Upper lobe of right lung (tissue), 1 donor: ENCODE results near the gene ARHGEF6. TPM values are rescaled to one million over a fixed set of nuclear protein-coding genes. Genes with fewer than 3 reads are reported as not detected.

ENCODE experiments used
- ATAC-seq: fragments of 200-7000 bp; cut with Tn5 transposase; one replicate; pipeline ENCODE4 v1.9.1; 2020; ENCODE audit warnings: mild to moderate bottlenecking, moderate library complexity
- DNase-seq: peaks from one replicate; pipeline ENCODE4 v3.0.0-alpha.2; 2020
- H3K27ac ChIP-seq: fragments of 200-600 bp; one replicate; pipeline ENCODE4 v1.8.0; 2022
- H3K27me3 ChIP-seq: fragments of 200-600 bp; one replicate; pipeline ENCODE4 v1.8.0; 2022; ENCODE audit warnings: mild to moderate bottlenecking
- H3K36me3 ChIP-seq: fragments of 200-600 bp; one replicate; pipeline ENCODE4 v1.8.0; 2022
- H3K4me1 ChIP-seq: fragments of 200-600 bp; one replicate; pipeline ENCODE4 v1.8.0; 2022
- H3K4me3 ChIP-seq: fragments of 200-600 bp; one replicate; pipeline ENCODE4 v1.8.0; 2022; ENCODE audit warnings: mild to moderate bottlenecking
- H3K9me3 ChIP-seq: fragments of 200-600 bp; one replicate; pipeline ENCODE4 v1.8.0; 2022
- intact Hi-C: fragments of 100-400 bp; cut with DNase I; formaldehyde crosslinking; loops from one replicate; pipeline ENCODE4 v1.11.0; 2022
- total RNA-seq: library from RNA; stranded (reverse); fragmentation: NEBNext Ultra II Directional; extraction: Animal tissue kit (Norgen Biotek cat#: 25700); gene quantifications from one replicate; pipeline ENCODE4 v1.2.1, GENCODE V29; 2021
- TF ChIP-seq, protein P1 (sequence below): fragments of 200-600 bp; IDR thresholded peaks from one replicate; pipeline ENCODE4 v1.8.0; 2022; ENCODE audit warnings: antibody characterized with exemption
- donor health status: DM: no; HTN: yes; CAD: no; lungs with severe emphysema.

Gene ARHGEF6
- total RNA-seq, 1 donor from 2014 or later, result 42.8 TPM

DNA sequence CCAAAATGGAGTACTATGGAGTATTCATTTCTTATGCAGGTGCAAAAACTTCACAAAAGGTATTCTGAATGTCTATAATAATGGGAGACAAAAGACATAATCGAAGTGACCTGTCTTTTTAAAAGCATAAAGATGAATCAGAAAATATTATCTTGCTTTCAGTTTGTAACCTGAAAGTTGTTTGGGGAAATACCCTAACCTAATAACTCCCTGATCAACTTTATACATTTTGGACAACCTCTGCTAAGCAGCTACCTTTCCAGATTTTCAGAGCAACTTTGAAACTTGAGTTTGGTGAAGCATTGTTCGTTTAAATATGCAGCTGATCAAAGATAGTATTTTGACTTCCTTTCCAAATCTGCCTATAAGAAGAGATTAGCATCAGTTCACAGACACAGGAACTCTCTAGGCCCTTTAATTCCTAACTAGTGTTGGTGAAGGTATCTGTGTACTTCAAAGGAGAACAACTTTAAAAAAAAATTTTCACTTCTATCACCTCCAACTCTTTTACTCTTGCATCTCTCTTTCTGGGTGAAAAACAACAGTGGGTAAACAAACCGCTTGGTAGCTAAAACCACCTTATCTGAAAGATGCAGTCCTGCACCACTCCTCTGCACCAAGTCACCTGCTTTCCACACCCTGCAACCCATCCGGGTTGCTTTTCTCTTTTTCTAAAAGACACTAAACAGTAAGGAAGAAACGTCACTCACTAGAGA is 106.3 kb downstream of the ARHGEF6 start:
- no peak for ATAC-seq
- Histone ChIP-seq H3K27ac (no peak overlapping the region), H3K4me1 (no peaks in the 10 kb centered on the region), H3K36me3 (peaks cover 22% of the 10 kb centered on the region), H3K4me3 (no peak overlapping the region), H3K27me3 (no peaks in the 10 kb centered on the region), H3K9me3 (no peaks in the 10 kb centered on the region)
- no peak for DNase-seq
- TF ChIP-seq, protein P1, sequence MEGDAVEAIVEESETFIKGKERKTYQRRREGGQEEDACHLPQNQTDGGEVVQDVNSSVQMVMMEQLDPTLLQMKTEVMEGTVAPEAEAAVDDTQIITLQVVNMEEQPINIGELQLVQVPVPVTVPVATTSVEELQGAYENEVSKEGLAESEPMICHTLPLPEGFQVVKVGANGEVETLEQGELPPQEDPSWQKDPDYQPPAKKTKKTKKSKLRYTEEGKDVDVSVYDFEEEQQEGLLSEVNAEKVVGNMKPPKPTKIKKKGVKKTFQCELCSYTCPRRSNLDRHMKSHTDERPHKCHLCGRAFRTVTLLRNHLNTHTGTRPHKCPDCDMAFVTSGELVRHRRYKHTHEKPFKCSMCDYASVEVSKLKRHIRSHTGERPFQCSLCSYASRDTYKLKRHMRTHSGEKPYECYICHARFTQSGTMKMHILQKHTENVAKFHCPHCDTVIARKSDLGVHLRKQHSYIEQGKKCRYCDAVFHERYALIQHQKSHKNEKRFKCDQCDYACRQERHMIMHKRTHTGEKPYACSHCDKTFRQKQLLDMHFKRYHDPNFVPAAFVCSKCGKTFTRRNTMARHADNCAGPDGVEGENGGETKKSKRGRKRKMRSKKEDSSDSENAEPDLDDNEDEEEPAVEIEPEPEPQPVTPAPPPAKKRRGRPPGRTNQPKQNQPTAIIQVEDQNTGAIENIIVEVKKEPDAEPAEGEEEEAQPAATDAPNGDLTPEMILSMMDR, result no peak
- intact Hi-C loops, result no loop called here

- Histone ChIP-seq H3K36me3 (peaks cover 21% of the 10 kb centered on the region), H3K9me3 (no peaks in the 10 kb centered on the region), H3K4me3 (no peak overlapping the region), H3K27me3 (no peaks in the 10 kb centered on the region), H3K27ac (no peak overlapping the region), H3K4me1 (no peaks in the 10 kb centered on the region)
- DNase-seq (no peak), ATAC-seq (no peak)
- intact Hi-C loops, result no loop called here
- TF ChIP-seq, protein P1, result no peak
These were observed 109.6 kb downstream of the ARHGEF6 start for GRCh38 chrX:136671006-136671610.

DNA sequence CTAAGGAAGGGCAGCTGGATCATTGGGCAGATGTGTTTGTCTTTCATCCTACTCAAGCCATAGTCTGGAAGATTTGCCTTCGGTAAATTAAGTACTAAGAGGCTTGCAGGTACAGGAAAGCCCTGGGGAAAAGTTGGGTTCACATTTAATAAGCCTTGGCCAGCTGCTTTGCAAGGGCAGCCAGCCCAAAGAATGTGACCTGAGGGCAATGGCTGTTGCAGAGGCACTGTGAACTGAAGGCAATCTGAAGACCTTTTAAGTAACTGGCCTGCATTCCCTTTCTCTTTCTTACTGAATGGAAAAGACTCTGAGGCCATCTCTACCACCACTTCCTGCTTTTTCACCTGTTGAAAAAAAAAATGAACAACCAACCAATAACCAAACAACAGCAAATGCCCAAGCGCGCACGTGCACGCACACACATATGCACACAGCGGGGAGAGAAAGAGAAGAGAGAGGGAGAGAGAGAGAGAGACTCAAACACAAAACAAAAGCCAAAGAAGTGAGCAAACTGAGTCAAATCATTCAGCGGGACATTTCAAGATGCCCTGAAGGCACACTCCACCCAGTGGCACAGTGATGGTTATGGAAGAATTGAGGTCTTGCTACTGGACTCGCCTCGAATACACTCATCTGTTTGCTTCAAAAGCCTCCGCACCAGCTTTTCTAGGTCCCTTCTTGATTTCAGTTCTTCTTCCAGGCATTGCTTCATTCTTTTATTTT is 113.1 kb downstream of the ARHGEF6 start:
- intact Hi-C loops, result no loop called here

DNA sequence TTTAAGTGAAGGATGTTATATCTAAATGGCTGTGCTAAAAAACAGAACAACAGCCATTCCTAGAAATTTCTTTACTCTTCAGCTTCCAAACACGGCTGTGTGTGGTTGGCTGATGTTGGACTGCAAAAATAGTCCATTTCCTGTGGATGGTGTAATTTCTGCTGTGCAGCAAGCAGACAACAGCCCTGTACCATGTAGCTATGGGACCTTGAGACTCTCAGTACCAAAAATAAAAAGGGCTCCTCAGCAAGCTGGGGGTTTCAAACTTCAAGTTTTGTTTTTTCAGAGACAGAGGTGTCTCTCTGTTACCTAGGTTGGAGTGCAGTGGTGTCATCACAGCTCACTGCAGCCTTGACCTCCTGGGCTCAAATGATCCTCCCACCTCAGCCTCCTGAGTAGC is 114.6 kb downstream of the ARHGEF6 start:
- ATAC-seq (no peak), DNase-seq (no peak)
- intact Hi-C loops, result no loop called here
- Histone ChIP-seq H3K4me1 (no peaks in the 10 kb centered on the region), H3K36me3 (peaks cover 17% of the 10 kb centered on the region), H3K27ac (no peak overlapping the region), H3K27me3 (no peaks in the 10 kb centered on the region), H3K9me3 (no peaks in the 10 kb centered on the region), H3K4me3 (no peak overlapping the region)
- TF ChIP-seq, protein P1, result no peak

More for the DNA sequence above, 113.1 kb downstream of the ARHGEF6 start:
- H3K27me3 ChIP-seq, result no peaks in the 10 kb centered on the region
- TF ChIP-seq, protein P1, result no peak
- H3K27ac ChIP-seq, result no peak overlapping the region
- no peaks in the 10 kb centered on the region for H3K9me3 ChIP-seq
- no peak overlapping the region for H3K4me3 ChIP-seq
- peaks cover 17% of the 10 kb centered on the region for H3K36me3 ChIP-seq
- no peak for ATAC-seq
- no peak for DNase-seq
- H3K4me1 ChIP-seq, result no peaks in the 10 kb centered on the region

DNA sequence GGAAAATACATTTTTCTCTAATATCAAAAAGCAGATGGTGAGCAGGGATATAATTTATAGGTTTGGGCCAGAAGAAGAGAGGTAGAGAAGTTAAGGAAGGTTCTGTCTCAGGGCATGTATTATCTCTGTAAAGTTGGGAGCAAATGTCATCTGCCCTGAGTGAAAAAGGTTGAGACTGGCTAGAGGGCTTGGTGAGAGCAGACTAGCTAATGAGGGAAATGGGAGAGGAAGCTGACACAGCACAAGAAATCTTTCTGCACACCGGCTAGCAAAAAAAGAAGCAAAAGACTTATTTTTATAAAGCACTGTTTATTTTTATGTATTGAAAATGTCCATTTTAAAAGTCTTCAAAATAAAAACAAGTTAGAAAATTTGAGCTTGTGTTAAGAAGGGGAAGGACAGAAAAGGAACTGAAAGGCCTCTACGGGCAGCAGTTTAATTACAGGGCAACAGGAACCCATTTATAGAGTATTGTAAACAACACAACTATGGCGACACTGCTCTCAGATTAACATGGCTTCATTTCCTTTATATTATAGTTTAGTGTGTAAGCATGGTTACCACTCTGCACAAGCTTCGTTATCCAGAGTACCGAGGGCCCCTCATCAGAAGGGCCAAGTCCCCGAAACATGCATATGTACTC is 115.4 kb downstream of the ARHGEF6 start:
- Histone ChIP-seq H3K4me1 (no peaks in the 10 kb centered on the region), H3K4me3 (no peak overlapping the region), H3K27me3 (no peaks in the 10 kb centered on the region), H3K9me3 (no peaks in the 10 kb centered on the region), H3K36me3 (peaks cover 10% of the 10 kb centered on the region), H3K27ac (no peak overlapping the region)
- no peak for DNase-seq
- intact Hi-C loops, result no loop called here
- TF ChIP-seq, protein P1, result no peak
- ATAC-seq, result no peak
